HFF-Myc (cell line): ENCODE measurements around the gene MNX1.
A peak's percentile ranks its signal among the peaks of the same experiment; 100 is the strongest.

Experiments
- DNase-seq: peaks from one replicate; pipeline ENCODE4 v3.0.0-alpha.2; 2011; ENCODE audit warnings: low read depth; ENCODE audit errors: extremely low read depth
- H3K4me3 ChIP-seq: replicated peaks from 2 replicates; pipeline ENCODE4 v1.5.1; 2011; ENCODE audit warnings: low read depth, mild to moderate bottlenecking, control low read depth, low read length
- CTCF ChIP-seq: IDR thresholded peaks from 2 replicates; pipeline ENCODE4 v1.5.1; 2012; ENCODE audit warnings: mild to moderate bottlenecking, low read depth, low read length, control low read depth; ENCODE audit errors: missing control alignments

The MNX1 gene

GRCh38 chr7:157006205-157006747 is 4.2 kb downstream of the MNX1 start:
- TF ChIP-seq CTCF, result no peak
- DNase-seq, result no peak
- no peak overlapping the region for H3K4me3 ChIP-seq

GRCh38 chr7:157005456-157006204 is 4.8 kb downstream of the MNX1 start:
- no peak for DNase-seq
- no peak for TF ChIP-seq CTCF
- no peak overlapping the region for H3K4me3 ChIP-seq

- no peak for DNase-seq
Measured at GRCh38 chr7:157004521-157005455, 5.7 kb downstream of the MNX1 start.

GRCh38 chr7:157003756-157004520 is 6.5 kb downstream of the MNX1 start:
- no peak for TF ChIP-seq CTCF
- no peak for DNase-seq
- H3K4me3 ChIP-seq, result 0 out of 2 replicates have a peak overlapping the region, but pooled peaks have one; percentile 4

More at GRCh38 chr7:157004521-157005455, 5.7 kb downstream of the MNX1 start:
- no peak for TF ChIP-seq CTCF
- H3K4me3 ChIP-seq, result no peak overlapping the region

- no peak overlapping the region for H3K4me3 ChIP-seq
- TF ChIP-seq CTCF, result no peak
- DNase-seq, result no peak
Measured at GRCh38 chr7:157003445-157003755, 7.1 kb downstream of the MNX1 start.

- no peak for DNase-seq
- TF ChIP-seq CTCF, result no peak
- no peak overlapping the region for H3K4me3 ChIP-seq
Measured at GRCh38 chr7:157002819-157003421, 7.5 kb downstream of the MNX1 start.
